ENCODE measurements around the gene TWIST2. TPM values are rescaled to one million over a fixed set of nuclear protein-coding genes. Genes with fewer than 3 reads are reported as not detected.

Gene TWIST2
- total and polyA plus RNA-seq, 10 of the 15 experiments (the other 5 are each of a cell fraction or from before 2014, with no cell fraction given): not detected

DNA sequence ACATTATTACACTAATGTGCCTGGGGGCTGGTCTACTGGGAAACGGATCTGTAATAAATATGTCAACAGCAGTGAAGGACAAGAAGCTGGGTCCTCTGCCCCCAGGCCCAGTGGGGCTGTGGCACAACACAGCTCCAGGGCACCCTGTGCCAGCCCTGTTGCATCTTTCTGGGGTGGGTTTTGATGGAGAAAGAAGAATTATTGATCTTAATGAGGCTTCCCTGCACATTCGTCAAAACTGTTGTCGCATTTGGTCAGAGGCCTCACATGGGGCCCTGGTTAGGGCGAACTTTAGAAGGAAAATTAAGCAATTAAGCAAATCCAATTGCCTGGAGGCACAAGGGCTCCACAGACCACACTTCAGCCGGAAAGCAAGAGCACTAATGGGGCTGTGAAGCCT lies 30.0 kb upstream of the TWIST2 start:
- no peaks in the 10 kb centered on the region for H3K27me3 ChIP-seq (replicated peaks in 1 of 2; ENCODE audit: control insufficient read depth in 2 of 2, insufficient read depth in 2 of 2, low read length in 1 of 2)
- no peaks in the 10 kb centered on the region for H3K4me1 ChIP-seq (ENCODE audit: control insufficient read depth, insufficient read depth, low read length)
- H3K9me3 ChIP-seq (replicated peaks; ENCODE audit: control insufficient read depth, insufficient read depth, low read length): no peaks in the 10 kb centered on the region
- ATAC-seq (no peak), FAIRE-seq (no peak), DNase-seq (ENCODE audit: low read depth, low spot score) (no peak)
- H2AFZ ChIP-seq (ENCODE audit: control insufficient read depth, low read depth, low read length): no peak overlapping the region
- ChIA-PET RAD21 (ENCODE audit: unreplicated experiment) (no interaction called here), CTCF (no interaction called here), POLR2A (no interaction called here), SMC1A (ENCODE audit: uncharacterized antibody, unreplicated experiment) (no interaction called here)
- no peaks in the 10 kb centered on the region for H4K20me1 ChIP-seq (ENCODE audit: control insufficient read depth, insufficient read depth)
- in situ Hi-C loops (cut with MboI): no loop called here
- no TSS peak for BruUV-seq (replicated peaks)
- H3K4me3 ChIP-seq: no peak overlapping the region
- no peak overlapping the region for H3K9ac ChIP-seq (ENCODE audit: control insufficient read depth, insufficient read depth, low read length)
- 1% methylated on average over 5 of the region's 5 CpGs for WGBS (ENCODE audit: insufficient coverage, insufficient replicate concordance, low lambda C conversion rate, missing lambda C conversion rate)
- TF ChIP-seq, protein P1, sequence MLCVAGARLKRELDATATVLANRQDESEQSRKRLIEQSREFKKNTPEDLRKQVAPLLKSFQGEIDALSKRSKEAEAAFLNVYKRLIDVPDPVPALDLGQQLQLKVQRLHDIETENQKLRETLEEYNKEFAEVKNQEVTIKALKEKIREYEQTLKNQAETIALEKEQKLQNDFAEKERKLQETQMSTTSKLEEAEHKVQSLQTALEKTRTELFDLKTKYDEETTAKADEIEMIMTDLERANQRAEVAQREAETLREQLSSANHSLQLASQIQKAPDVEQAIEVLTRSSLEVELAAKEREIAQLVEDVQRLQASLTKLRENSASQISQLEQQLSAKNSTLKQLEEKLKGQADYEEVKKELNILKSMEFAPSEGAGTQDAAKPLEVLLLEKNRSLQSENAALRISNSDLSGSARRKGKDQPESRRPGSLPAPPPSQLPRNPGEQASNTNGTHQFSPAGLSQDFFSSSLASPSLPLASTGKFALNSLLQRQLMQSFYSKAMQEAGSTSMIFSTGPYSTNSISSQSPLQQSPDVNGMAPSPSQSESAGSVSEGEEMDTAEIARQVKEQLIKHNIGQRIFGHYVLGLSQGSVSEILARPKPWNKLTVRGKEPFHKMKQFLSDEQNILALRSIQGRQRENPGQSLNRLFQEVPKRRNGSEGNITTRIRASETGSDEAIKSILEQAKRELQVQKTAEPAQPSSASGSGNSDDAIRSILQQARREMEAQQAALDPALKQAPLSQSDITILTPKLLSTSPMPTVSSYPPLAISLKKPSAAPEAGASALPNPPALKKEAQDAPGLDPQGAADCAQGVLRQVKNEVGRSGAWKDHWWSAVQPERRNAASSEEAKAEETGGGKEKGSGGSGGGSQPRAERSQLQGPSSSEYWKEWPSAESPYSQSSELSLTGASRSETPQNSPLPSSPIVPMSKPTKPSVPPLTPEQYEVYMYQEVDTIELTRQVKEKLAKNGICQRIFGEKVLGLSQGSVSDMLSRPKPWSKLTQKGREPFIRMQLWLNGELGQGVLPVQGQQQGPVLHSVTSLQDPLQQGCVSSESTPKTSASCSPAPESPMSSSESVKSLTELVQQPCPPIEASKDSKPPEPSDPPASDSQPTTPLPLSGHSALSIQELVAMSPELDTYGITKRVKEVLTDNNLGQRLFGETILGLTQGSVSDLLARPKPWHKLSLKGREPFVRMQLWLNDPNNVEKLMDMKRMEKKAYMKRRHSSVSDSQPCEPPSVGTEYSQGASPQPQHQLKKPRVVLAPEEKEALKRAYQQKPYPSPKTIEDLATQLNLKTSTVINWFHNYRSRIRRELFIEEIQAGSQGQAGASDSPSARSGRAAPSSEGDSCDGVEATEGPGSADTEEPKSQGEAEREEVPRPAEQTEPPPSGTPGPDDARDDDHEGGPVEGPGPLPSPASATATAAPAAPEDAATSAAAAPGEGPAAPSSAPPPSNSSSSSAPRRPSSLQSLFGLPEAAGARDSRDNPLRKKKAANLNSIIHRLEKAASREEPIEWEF (IDR thresholded peaks at IDR 0.05; ENCODE audit: insufficient replicate concordance, low read depth, low read length): no peak
- TF ChIP-seq FOXM1 (IDR thresholded peaks at IDR 0.05; ENCODE audit: low read depth, low read length): no peak
- no peak for TF ChIP-seq WRNIP1 (IDR thresholded peaks at IDR 0.05; ENCODE audit: borderline replicate concordance, low read depth, low read length)
- TF ChIP-seq, protein P2, sequence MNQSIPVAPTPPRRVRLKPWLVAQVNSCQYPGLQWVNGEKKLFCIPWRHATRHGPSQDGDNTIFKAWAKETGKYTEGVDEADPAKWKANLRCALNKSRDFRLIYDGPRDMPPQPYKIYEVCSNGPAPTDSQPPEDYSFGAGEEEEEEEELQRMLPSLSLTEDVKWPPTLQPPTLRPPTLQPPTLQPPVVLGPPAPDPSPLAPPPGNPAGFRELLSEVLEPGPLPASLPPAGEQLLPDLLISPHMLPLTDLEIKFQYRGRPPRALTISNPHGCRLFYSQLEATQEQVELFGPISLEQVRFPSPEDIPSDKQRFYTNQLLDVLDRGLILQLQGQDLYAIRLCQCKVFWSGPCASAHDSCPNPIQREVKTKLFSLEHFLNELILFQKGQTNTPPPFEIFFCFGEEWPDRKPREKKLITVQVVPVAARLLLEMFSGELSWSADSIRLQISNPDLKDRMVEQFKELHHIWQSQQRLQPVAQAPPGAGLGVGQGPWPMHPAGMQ (IDR thresholded peaks at IDR 0.05; ENCODE audit: borderline replicate concordance): no peak
- no peak for TF ChIP-seq CBX3 (IDR thresholded peaks at IDR 0.05; ENCODE audit: borderline replicate concordance, low read depth)
- TF ChIP-seq, protein P3, sequence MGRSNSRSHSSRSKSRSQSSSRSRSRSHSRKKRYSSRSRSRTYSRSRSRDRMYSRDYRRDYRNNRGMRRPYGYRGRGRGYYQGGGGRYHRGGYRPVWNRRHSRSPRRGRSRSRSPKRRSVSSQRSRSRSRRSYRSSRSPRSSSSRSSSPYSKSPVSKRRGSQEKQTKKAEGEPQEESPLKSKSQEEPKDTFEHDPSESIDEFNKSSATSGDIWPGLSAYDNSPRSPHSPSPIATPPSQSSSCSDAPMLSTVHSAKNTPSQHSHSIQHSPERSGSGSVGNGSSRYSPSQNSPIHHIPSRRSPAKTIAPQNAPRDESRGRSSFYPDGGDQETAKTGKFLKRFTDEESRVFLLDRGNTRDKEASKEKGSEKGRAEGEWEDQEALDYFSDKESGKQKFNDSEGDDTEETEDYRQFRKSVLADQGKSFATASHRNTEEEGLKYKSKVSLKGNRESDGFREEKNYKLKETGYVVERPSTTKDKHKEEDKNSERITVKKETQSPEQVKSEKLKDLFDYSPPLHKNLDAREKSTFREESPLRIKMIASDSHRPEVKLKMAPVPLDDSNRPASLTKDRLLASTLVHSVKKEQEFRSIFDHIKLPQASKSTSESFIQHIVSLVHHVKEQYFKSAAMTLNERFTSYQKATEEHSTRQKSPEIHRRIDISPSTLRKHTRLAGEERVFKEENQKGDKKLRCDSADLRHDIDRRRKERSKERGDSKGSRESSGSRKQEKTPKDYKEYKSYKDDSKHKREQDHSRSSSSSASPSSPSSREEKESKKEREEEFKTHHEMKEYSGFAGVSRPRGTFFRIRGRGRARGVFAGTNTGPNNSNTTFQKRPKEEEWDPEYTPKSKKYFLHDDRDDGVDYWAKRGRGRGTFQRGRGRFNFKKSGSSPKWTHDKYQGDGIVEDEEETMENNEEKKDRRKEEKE (IDR thresholded peaks at IDR 0.05): no peak
- no peak for TF ChIP-seq PML (IDR thresholded peaks at IDR 0.05; ENCODE audit: low read length)
- TF ChIP-seq FOS (IDR thresholded peaks at IDR 0.05; ENCODE audit: borderline replicate concordance, extremely low read depth, insufficient read length): no peak
- no peak for TF ChIP-seq TCF7 (IDR thresholded peaks at IDR 0.05; ENCODE audit: borderline replicate concordance)
- TF ChIP-seq POU2F2 (IDR thresholded peaks at IDR 0.05; ENCODE audit: borderline replicate concordance, low read depth, low read length): no peak
- TF ChIP-seq SMAD1 (IDR thresholded peaks at IDR 0.05; ENCODE audit: low read depth, partially characterized antibody): no peak
- no peak for TF ChIP-seq SP1 (IDR thresholded peaks at IDR 0.05; ENCODE audit: low read depth, low read length)
- no peak for TF ChIP-seq TCF12 (IDR thresholded peaks at IDR 0.05; ENCODE audit: low read depth, low read length)
- TF ChIP-seq CHD2 (IDR thresholded peaks at IDR 0.05; ENCODE audit: borderline replicate concordance, low read depth, low read length): no peak
- no peak for TF ChIP-seq ASH2L (IDR thresholded peaks at IDR 0.05; ENCODE audit: borderline replicate concordance, low read depth)
- no peak for TF ChIP-seq NFYA (IDR thresholded peaks at IDR 0.05; ENCODE audit: borderline replicate concordance, low read depth, low read length)
- no peak for TF ChIP-seq SMC3 (IDR thresholded peaks at IDR 0.05; ENCODE audit: borderline replicate concordance, low read length)
- intact Hi-C loops (cut with micrococcal nuclease; ENCODE audit: unreplicated experiment): no loop called here
- no peaks in the 10 kb centered on the region for H3K79me2 ChIP-seq (ENCODE audit: control insufficient read depth, insufficient read depth, low read length)
- no peak overlapping the region for H3K4me2 ChIP-seq (ENCODE audit: control insufficient read depth, insufficient read depth)
- H3K27ac ChIP-seq (ENCODE audit: control insufficient read depth, insufficient read depth): no peak overlapping the region
- H3K36me3 ChIP-seq (ENCODE audit: control insufficient read depth in 2 of 2, insufficient read depth in 2 of 2, low read length in 1 of 2): no peaks in the 10 kb centered on the region
